ENCODE measurements around the gene CRB2.

GRCh38 chr9:123425836-123426365, 69.9 kb downstream of the CRB2 start:
- TF ChIP-seq EZH2 (IDR thresholded peaks at IDR 0.05) (no peak), POLR2AphosphoS5 (IDR thresholded peaks at IDR 0.05; ENCODE audit: borderline replicate concordance, low read depth, low read length) (no peak)
